ENCODE data around the gene RALGAPA2. TPM values are rescaled to one million over a fixed set of nuclear protein-coding genes. Genes with fewer than 3 reads are reported as not detected.

RALGAPA2 gene
- total RNA-seq, 4 donors from 2014 or later: 20.1 to 27.7 (median 23.0) TPM

- no peak overlapping the region for H3K4me3 ChIP-seq
- intact Hi-C loops (cut with DNase I): no loop called here
- H3K27ac ChIP-seq (replicated peaks in 1 of 4): no peak overlapping the region
- H3K4me1 ChIP-seq: no peaks in the 10 kb centered on the region
- peaks cover 0 to 33% (median 1%) of the 10 kb centered on the region in 4 donors for H3K36me3 ChIP-seq
- TF ChIP-seq CTCF (IDR thresholded peaks at IDR 0.05) (no peak), EP300 (IDR thresholded peaks at IDR 0.05) (no peak), POLR2AphosphoS5 (IDR thresholded peaks at IDR 0.05) (no peak), POLR2A (IDR thresholded peaks at IDR 0.05; ENCODE audit: low read depth) (no peak)
- no peaks in the 10 kb centered on the region for H3K27me3 ChIP-seq
- H3K9me3 ChIP-seq: no peaks in the 10 kb centered on the region
- WGBS: 92% methylated on average over 4 of the region's 4 CpGs
- DNase-seq (ENCODE audit: extremely low spot score): no peak
Measured at GRCh38 chr20:20472684-20473274, 239.7 kb downstream of the RALGAPA2 start.

GRCh38 chr20:20466341-20466879 lies 246.0 kb downstream of the RALGAPA2 start:
- peaks cover 0 to 19% (median 0%) of the 10 kb centered on the region in 4 donors for H3K36me3 ChIP-seq
- TF ChIP-seq POLR2AphosphoS5 (IDR thresholded peaks at IDR 0.05) (no peak), POLR2A (IDR thresholded peaks at IDR 0.05; ENCODE audit: low read depth) (no peak), CTCF (IDR thresholded peaks at IDR 0.05) (no peak), EP300 (IDR thresholded peaks at IDR 0.05) (no peak)
- no peak overlapping the region for H3K4me3 ChIP-seq
- no peak overlapping the region for H3K27ac ChIP-seq (replicated peaks in 1 of 4)
- H3K9me3 ChIP-seq: no peaks in the 10 kb centered on the region
- 67% methylated on average over 4 of the region's 4 CpGs for WGBS
- no peaks in the 10 kb centered on the region for H3K4me1 ChIP-seq
- DNase-seq (ENCODE audit: extremely low spot score): no peak
- no peaks in the 10 kb centered on the region for H3K27me3 ChIP-seq
- intact Hi-C loops (cut with DNase I): no loop called here

GRCh38 chr20:20465252-20465651 lies 247.2 kb downstream of the RALGAPA2 start:
- Histone ChIP-seq H3K36me3 (peaks cover 0 to 18% (median 0%) of the 10 kb centered on the region in 4 donors), H3K27me3 (no peaks in the 10 kb centered on the region), H3K4me3 (no peak overlapping the region), H3K9me3 (no peaks in the 10 kb centered on the region), H3K27ac (replicated peaks in 1 of 4) (no peak overlapping the region), H3K4me1 (no peaks in the 10 kb centered on the region)
- intact Hi-C loops (cut with DNase I): no loop called here
- TF ChIP-seq EP300 (IDR thresholded peaks at IDR 0.05) (no peak), POLR2AphosphoS5 (IDR thresholded peaks at IDR 0.05) (no peak), POLR2A (IDR thresholded peaks at IDR 0.05; ENCODE audit: low read depth) (no peak), CTCF (IDR thresholded peaks at IDR 0.05) (no peak)
- 87% methylated on average over 2 of the region's 2 CpGs for WGBS
- no peak for DNase-seq (ENCODE audit: extremely low spot score)

- DNase-seq (ENCODE audit: extremely low spot score): no peak
- no peak for TF ChIP-seq EP300 (IDR thresholded peaks at IDR 0.05)
- TF ChIP-seq POLR2A (IDR thresholded peaks at IDR 0.05; ENCODE audit: low read depth): no peak
- no peak for TF ChIP-seq CTCF (IDR thresholded peaks at IDR 0.05)
- no peak for TF ChIP-seq POLR2AphosphoS5 (IDR thresholded peaks at IDR 0.05)
- intact Hi-C loops (cut with DNase I): no loop called here
- Histone ChIP-seq H3K27me3 (no peaks in the 10 kb centered on the region), H3K4me3 (no peak overlapping the region), H3K36me3 (peaks cover 0 to 19% (median 0%) of the 10 kb centered on the region in 4 donors), H3K4me1 (no peaks in the 10 kb centered on the region), H3K27ac (replicated peaks in 1 of 4) (no peak overlapping the region), H3K9me3 (no peaks in the 10 kb centered on the region)
- 75% methylated on average over 9 of the region's 9 CpGs for WGBS
Measured at GRCh38 chr20:20463933-20464374, 248.5 kb downstream of the RALGAPA2 start.

Data from esophagus muscularis mucosa (tissue), 4 donors.